ENCODE data around the gene ACTL10. TPM values are rescaled to one million over a fixed set of nuclear protein-coding genes. Genes with fewer than 3 reads are reported as not detected.
A peak's percentile ranks its signal among the peaks of the same experiment; 100 is the strongest.

Gene ACTL10
- total and polyA plus RNA-seq, 2 of the 13 experiments (the other 11 are each of a cell fraction or from before 2014, with no cell fraction given): not detected

GRCh38 chr20:33653900-33654596, 12.7 kb upstream of the ACTL10 start (continued):
- TF ChIP-seq ZNF142 (CRISPR knock-in tag; IDR thresholded peaks at IDR 0.05): no peak
- TF ChIP-seq STAG1 (CRISPR knock-in tag; IDR thresholded peaks at IDR 0.05): no peak
- TF ChIP-seq ARID2 (CRISPR knock-in tag; IDR thresholded peaks at IDR 0.05; ENCODE audit: borderline replicate concordance): peak; percentile 70
- no peak for TF ChIP-seq PHB2 (IDR thresholded peaks at IDR 0.05; ENCODE audit: partially characterized antibody)
- TF ChIP-seq ZNF7 (CRISPR knock-in tag; IDR thresholded peaks at IDR 0.05): no peak
- TF ChIP-seq MBD4 (IDR thresholded peaks at IDR 0.05; ENCODE audit: borderline replicate concordance, low read length): no peak
- TF ChIP-seq NFAT5 (CRISPR knock-in tag; IDR thresholded peaks at IDR 0.05): no peak
- no peak for TF ChIP-seq XBP1 (CRISPR knock-in tag; IDR thresholded peaks at IDR 0.05)
- no peak for TF ChIP-seq ZFY (CRISPR knock-in tag; IDR thresholded peaks at IDR 0.05)
- TF ChIP-seq ZNF562 (CRISPR knock-in tag; IDR thresholded peaks at IDR 0.05; ENCODE audit: borderline replicate concordance): no peak
- TF ChIP-seq PAXIP1 (CRISPR knock-in tag; conservative IDR thresholded peaks at IDR 0.05): no peak
- no peak for TF ChIP-seq IKZF5 (CRISPR knock-in tag; IDR thresholded peaks at IDR 0.05)
